Panc1 (cell line): ENCODE data around the gene ITLN2. TPM values are rescaled to one million over a fixed set of nuclear protein-coding genes. Genes with fewer than 3 reads are reported as not detected.
"Not testable (repeated sequence)": the region's sequence is repeated elsewhere in the genome, so short reads cannot be mapped to it uniquely, and the experiment has no call there.

Experiments
- ATAC-seq: fragments of 200-7000 bp; cut with Tn5 transposase; 2 replicates; pipeline ENCODE4 v1.9.1; 2020; ENCODE audit warnings: mild to moderate bottlenecking, moderate library complexity
- BruUV-seq: library from RNA; stranded (reverse); fragments of 400-500 nt; replicated peaks from 2 replicates; lab custom pipeline; 2021; lab: Mats Ljungman, UMichigan
- CTCF ChIA-PET: fragments of 300-600 bp; sonication (Branson Sonifier 250); formaldehyde crosslinking; loops from one replicate; lab custom pipeline; 2022; ENCODE audit warnings: antibody characterized with exemption; lab: Charles Lee
- POLR2A ChIA-PET: fragments of 300-600 bp; sonication (Branson Sonifier 250); formaldehyde crosslinking; loops from one replicate; lab custom pipeline; 2022; ENCODE audit warnings: antibody characterized with exemption; lab: Charles Lee
- DNase-seq: peaks from one replicate; pipeline ENCODE4 v3.0.0-alpha.2; 2010; ENCODE audit warnings: low read depth, low spot score
- H3K27ac ChIP-seq: 2 replicates; pipeline ENCODE4 v1.5.1; 2011; ENCODE audit warnings: mild to moderate bottlenecking, low read length, inconsistent platforms
- H3K27me3 ChIP-seq: fragments of 200-500 bp; sonication (Bioruptor generic); 2 replicates; pipeline ENCODE4 v1.6.0; 2014; ENCODE audit warnings: low read length, inconsistent platforms; ENCODE audit not compliant: control insufficient read depth, insufficient read depth
- H3K36me3 ChIP-seq: fragments of 200-500 bp; sonication (Bioruptor generic); 2 replicates; pipeline ENCODE4 v1.5.1; 2014; ENCODE audit warnings: inconsistent platforms, mild to moderate bottlenecking, low read length, moderate library complexity; ENCODE audit not compliant: control insufficient read depth, insufficient read depth
- H3K4me1 ChIP-seq: 2 replicates; pipeline ENCODE4 v1.5.1; 2011; ENCODE audit warnings: inconsistent platforms, mild to moderate bottlenecking, low read length, moderate library complexity; ENCODE audit not compliant: control insufficient read depth, insufficient read depth
- H3K4me3 ChIP-seq, 2 experiments: 2 replicates each; pipeline ENCODE4 v1.5.1; 2011 to 2012; ENCODE audit warnings: low read depth in 2 of 2, low read length in 2 of 2, mild to moderate bottlenecking in 2 of 2, inconsistent platforms in 1 of 2, moderate library complexity in 1 of 2
- H3K9me3 ChIP-seq: fragments of 200-500 bp; sonication (Bioruptor generic); 2 replicates; pipeline ENCODE4 v1.5.1; 2014; ENCODE audit warnings: low read depth, mild to moderate bottlenecking, inconsistent platforms, low read length, moderate library complexity; ENCODE audit not compliant: control insufficient read depth, insufficient read depth
- CTCF ChIP-seq: fragments of 450-650 bp; IDR thresholded peaks from 2 replicates; pipeline ENCODE4 v1.5.1; 2017; ENCODE audit warnings: mild to moderate bottlenecking
- POLR2AphosphoS5 ChIP-seq: IDR thresholded peaks from 2 replicates; pipeline ENCODE4 v1.6.1; 2012; ENCODE audit warnings: mild to moderate bottlenecking, low read depth, low read length, moderate library complexity
- REST ChIP-seq, 2 experiments: IDR thresholded peaks; 2 replicates each; pipeline ENCODE4 v1.6.1; 2011 to 2012; ENCODE audit warnings: low read depth in 2 of 2, control low read depth in 1 of 2, low read length in 1 of 2, mild to moderate bottlenecking in 1 of 2, moderate library complexity in 1 of 2; ENCODE audit not compliant: insufficient read depth in 1 of 2
- SIN3A ChIP-seq: IDR thresholded peaks from 2 replicates; pipeline ENCODE4 v1.6.1; 2012; ENCODE audit warnings: low read depth, mild to moderate bottlenecking, low read length, moderate library complexity, borderline replicate concordance; ENCODE audit not compliant: insufficient read depth
- TCF7L2 ChIP-seq: IDR thresholded peaks from 2 replicates; pipeline ENCODE4 v1.6.1; 2011; ENCODE audit warnings: mild to moderate bottlenecking, low read depth, low read length, inconsistent platforms
- in situ Hi-C: cut with HindIII; loops from 2 replicates; pipeline ENCODE4 v1.10.0; 2016; ENCODE audit warnings: low sequenced_read_pairs, low pct_unique_long_range_greater_than_20kb
- intact Hi-C: fragments of 100-400 bp; cut with micrococcal nuclease; formaldehyde crosslinking; loops from one replicate; pipeline ENCODE4 v1.10.0; 2022; ENCODE audit not compliant: unreplicated experiment
- total RNA-seq: library from RNA; stranded (reverse); gene quantifications from one replicate; pipeline ENCODE4 v1.2.1, GENCODE V29; 2021; ENCODE audit not compliant: unreplicated experiment

The ITLN2 gene
- total RNA-seq, 1 experiment from 2014 or later, result not detected

- no peak overlapping the region for H3K27ac ChIP-seq
- ChIA-PET POLR2A (no interaction called here), CTCF (no interaction called here)
- in situ Hi-C loops (no loop called here), intact Hi-C loops (no loop called here)
- no peak for TF ChIP-seq REST (IDR thresholded peaks at IDR 0.05; ENCODE audit: insufficient read depth in 1 of 2, low read depth in 2 of 2, low read length in 1 of 2)
- TF ChIP-seq CTCF, result no peak
- TF ChIP-seq POLR2AphosphoS5, result no peak
- no peak for TF ChIP-seq TCF7L2
- no peak for TF ChIP-seq SIN3A
- H3K36me3 ChIP-seq, result no peaks in the 10 kb centered on the region
- BruUV-seq, result no TSS peak
- ATAC-seq, result no peak
- no peak overlapping the region for H3K4me3 ChIP-seq
- DNase-seq, result no peak
- H3K27me3 ChIP-seq, result peaks cover 2% of the 10 kb centered on the region; the same call in 1 of the 2 replicates
- no peaks in the 10 kb centered on the region for H3K4me1 ChIP-seq
- H3K9me3 ChIP-seq, result no peaks in the 10 kb centered on the region
Observed at GRCh38 chr1:160901768-160902167, 52.8 kb downstream of the ITLN2 start.

- H3K4me1 ChIP-seq, in situ Hi-C loops, H3K4me3 ChIP-seq, DNase-seq, H3K36me3 ChIP-seq, ATAC-seq, POLR2A ChIA-PET, H3K9me3 ChIP-seq, H3K27me3 ChIP-seq, CTCF ChIA-PET, intact Hi-C loops, H3K27ac ChIP-seq, BruUV-seq: not testable (repeated sequence)
Observed at GRCh38 chr1:160900683-160901082, 53.9 kb downstream of the ITLN2 start.

Other genes with a start within 250 kb of the ITLN2 start
- gene CD48, start 243.0 kb downstream of the ITLN2 start, total RNA-seq, result 0.67 TPM
- gene SLAMF7, start 215.6 kb downstream of the ITLN2 start, total RNA-seq, result 0.21 TPM
- gene LY9, start 158.6 kb downstream of the ITLN2 start, total RNA-seq, result 0.10 TPM
- not detected for gene CD244, start 91.9 kb downstream of the ITLN2 start, total RNA-seq
- not detected for gene ITLN1, start 69.6 kb downstream of the ITLN2 start, total RNA-seq
- 63.0 TPM for gene F11R, start 66.3 kb upstream of the ITLN2 start, total RNA-seq
- gene TSTD1, start 84.2 kb upstream of the ITLN2 start, total RNA-seq, result 20.1 TPM
- gene USF1, start 91.2 kb upstream of the ITLN2 start, total RNA-seq, result 57.7 TPM
- gene ARHGAP30, start 115.1 kb upstream of the ITLN2 start, total RNA-seq, result 0.36 TPM
- gene NECTIN4, start 134.7 kb upstream of the ITLN2 start, total RNA-seq, result not detected
- gene KLHDC9, start 143.6 kb upstream of the ITLN2 start, total RNA-seq, result 7.6 TPM
- gene PFDN2, start 163.2 kb upstream of the ITLN2 start, total RNA-seq, result 98.6 TPM
- 31.3 TPM for gene NIT1, start 163.3 kb upstream of the ITLN2 start, total RNA-seq
- gene DEDD, start 177.9 kb upstream of the ITLN2 start, total RNA-seq, result 42.5 TPM
- 127 TPM for gene UFC1, start 199.2 kb upstream of the ITLN2 start, total RNA-seq
- 41.9 TPM for gene USP21, start 204.7 kb upstream of the ITLN2 start, total RNA-seq
- 20.6 TPM for gene PPOX, start 211.6 kb upstream of the ITLN2 start, total RNA-seq
- 28.6 TPM for gene B4GALT3, start 222.7 kb upstream of the ITLN2 start, total RNA-seq
- 0.26 TPM for gene ADAMTS4, start 244.2 kb upstream of the ITLN2 start, total RNA-seq
- 94.9 TPM for gene NDUFS2, start 247.6 kb upstream of the ITLN2 start, total RNA-seq